ENCODE results near the gene CAMP.

Gene CAMP

GRCh38 chr3:48215019-48215418 is 8.3 kb upstream of the CAMP start:
- no peak for DNase-seq

GRCh38 chr3:48215466-48215865 is 7.8 kb upstream of the CAMP start:
- no peak for DNase-seq

GRCh38 chr3:48215876-48216275 is 7.4 kb upstream of the CAMP start:
- DNase-seq = no peak

GRCh38 chr3:48217449-48217848 is 5.8 kb upstream of the CAMP start:
- DNase-seq = no peak

GRCh38 chr3:48218537-48218936 is 4.8 kb upstream of the CAMP start:
- no peak for DNase-seq

GRCh38 chr3:48219543-48219942 is 3.8 kb upstream of the CAMP start:
- no peak for DNase-seq

- DNase-seq = no peak
These were observed 2.5 kb upstream of the CAMP start for GRCh38 chr3:48220746-48221145.

GRCh38 chr3:48225587-48225986 is 2.3 kb downstream of the CAMP start:
- DNase-seq = no peak

GRCh38 chr3:48226939-48227338 is 3.6 kb downstream of the CAMP start:
- no peak for DNase-seq

GRCh38 chr3:48232232-48232631 is 8.9 kb downstream of the CAMP start:
- no peak for DNase-seq

GRCh38 chr3:48232734-48233133 is 9.4 kb downstream of the CAMP start:
- DNase-seq = peak; percentile 72

- DNase-seq = no peak
These were observed 10.2 kb downstream of the CAMP start for GRCh38 chr3:48233542-48233941.

- DNase-seq = no peak
These were observed 13.2 kb downstream of the CAMP start for GRCh38 chr3:48236531-48236930.

GRCh38 chr3:48238531-48239085 is 15.3 kb downstream of the CAMP start:
- no peak for DNase-seq

GRCh38 chr3:48240000-48240963 is 17.0 kb downstream of the CAMP start:
- DNase-seq = no peak

GRCh38 chr3:48241796-48242455 is 18.6 kb downstream of the CAMP start:
- DNase-seq = peak; percentile 45

GRCh38 chr3:48243886-48244285 is 20.6 kb downstream of the CAMP start:
- DNase-seq = no peak

GRCh38 chr3:48244461-48244860 is 21.2 kb downstream of the CAMP start:
- DNase-seq = no peak

- DNase-seq = no peak
These were observed 21.8 kb downstream of the CAMP start for GRCh38 chr3:48245136-48245535.

- DNase-seq = no peak
These were observed 24.1 kb downstream of the CAMP start for GRCh38 chr3:48247401-48247811.

GRCh38 chr3:48248095-48248850 is 25.0 kb downstream of the CAMP start:
- no peak for DNase-seq

GRCh38 chr3:48256557-48256956 is 33.3 kb downstream of the CAMP start:
- DNase-seq = no peak

GRCh38 chr3:48258530-48258929 is 35.2 kb downstream of the CAMP start:
- DNase-seq = no peak
